Raji (cell line): ENCODE data around the gene KCNQ1.

Experiments used
- POLR2A ChIP-seq: IDR thresholded peaks from 2 replicates; pipeline ENCODE4 v1.6.1; 2011; ENCODE audit warnings: low read depth, low read length, control low read depth; ENCODE audit not compliant: insufficient read depth

KCNQ1 gene

GRCh38 chr11:2721210-2721916 is 276.6 kb downstream of the KCNQ1 start:
- TF ChIP-seq POLR2A, result no peak

- no peak for TF ChIP-seq POLR2A
Observed at GRCh38 chr11:2722955-2723354, 278.1 kb downstream of the KCNQ1 start.

DNA sequence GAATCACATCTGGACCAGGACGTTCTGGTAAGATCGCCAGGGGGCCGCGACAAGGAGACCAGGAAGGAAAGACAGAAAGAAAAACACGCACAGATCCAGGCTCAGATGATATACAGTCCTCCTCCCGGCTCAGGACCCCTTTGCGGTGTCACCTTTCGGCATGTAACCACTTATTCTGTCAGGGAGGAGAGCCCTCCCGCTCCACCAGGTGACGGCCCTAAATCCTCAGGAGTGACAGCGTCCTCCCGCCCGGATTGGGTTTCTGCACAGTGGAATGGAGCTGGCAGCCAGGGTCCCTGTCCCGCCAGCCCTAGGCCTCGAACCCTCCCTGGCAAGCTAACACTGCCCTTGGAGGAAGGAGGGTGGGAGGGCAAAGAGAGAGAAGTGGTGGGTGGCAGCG is 279.3 kb downstream of the KCNQ1 start:
- TF ChIP-seq POLR2A, result no peak

DNA sequence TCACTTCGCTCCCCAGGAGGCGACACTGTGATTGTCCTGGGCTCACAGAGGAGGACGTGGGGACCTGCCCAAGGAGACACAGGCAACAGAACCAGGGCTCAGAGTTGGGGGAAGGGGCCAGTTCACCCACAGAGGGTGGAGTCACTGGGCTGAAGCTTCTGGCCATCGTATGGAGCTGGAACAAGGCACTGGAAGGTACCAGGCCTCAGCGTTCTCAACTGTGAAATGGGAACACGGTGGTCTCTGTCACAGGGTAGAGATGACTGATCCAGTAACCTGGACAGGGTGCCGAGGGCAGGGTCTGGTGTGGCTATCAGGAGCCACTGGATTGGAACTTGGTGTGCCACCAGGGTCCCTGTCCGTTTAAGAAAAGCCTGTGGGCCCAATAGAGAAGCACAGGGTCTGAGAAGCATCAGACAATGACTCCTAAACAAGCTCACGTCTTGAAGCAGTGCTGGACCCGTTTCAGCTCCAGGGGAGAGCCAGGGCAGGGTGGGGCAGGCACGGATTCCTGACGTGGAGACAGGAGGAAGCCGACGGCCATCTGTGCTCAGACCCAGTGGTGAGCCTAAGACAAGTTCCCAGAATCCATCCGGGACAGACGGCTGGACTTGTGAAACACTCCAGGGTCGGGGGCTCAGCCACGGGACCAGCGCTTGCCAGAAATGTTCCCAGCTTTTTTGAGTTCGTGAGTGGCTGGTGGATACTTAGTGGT is 280.0 kb downstream of the KCNQ1 start:
- no peak for TF ChIP-seq POLR2A

DNA sequence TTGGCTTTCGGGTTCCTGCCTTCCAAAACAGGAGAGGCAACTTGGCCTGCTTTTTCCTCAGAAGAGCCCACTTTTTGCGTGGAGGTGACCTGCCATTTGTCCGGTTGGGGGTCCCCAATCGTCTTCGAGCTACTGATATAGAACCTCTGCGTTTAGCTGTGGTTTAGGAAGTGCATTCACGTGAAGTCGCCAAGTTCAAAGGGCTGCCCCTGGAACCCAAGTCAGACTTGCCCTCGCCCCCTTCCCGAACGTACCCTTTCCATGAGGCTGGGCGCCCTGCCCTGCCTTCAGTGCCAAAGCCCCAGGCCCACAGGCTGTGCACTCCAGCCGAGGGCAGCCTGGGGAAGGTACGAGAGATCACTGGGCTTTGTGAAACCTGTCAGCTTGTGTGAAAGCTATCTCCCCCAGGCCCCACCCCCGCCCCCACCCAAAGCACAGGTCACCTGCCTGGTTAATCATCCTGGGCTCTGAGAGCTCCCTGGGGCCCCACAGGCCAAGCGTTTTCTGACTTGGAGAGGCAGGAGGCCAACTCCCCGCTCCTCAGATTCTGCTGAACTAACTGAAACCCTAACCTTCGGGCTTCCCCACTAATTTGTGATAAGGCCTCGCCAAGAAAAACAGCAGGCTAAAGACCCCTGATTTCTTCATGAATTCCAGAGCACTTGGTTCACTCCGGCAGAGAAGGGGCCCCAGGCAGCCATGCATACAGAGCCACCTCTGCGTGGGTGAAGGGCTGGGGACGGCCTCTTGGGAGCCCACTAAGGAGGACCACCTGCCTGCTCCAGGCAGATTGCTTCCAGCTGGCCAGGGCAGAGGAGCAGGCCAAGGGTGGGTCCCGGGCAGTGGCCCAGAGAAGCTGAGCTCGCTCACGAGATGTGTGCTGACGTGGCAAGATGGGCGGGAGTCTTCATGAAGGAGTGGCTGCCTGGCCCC is 280.8 kb downstream of the KCNQ1 start:
- TF ChIP-seq POLR2A, result no peak

DNA sequence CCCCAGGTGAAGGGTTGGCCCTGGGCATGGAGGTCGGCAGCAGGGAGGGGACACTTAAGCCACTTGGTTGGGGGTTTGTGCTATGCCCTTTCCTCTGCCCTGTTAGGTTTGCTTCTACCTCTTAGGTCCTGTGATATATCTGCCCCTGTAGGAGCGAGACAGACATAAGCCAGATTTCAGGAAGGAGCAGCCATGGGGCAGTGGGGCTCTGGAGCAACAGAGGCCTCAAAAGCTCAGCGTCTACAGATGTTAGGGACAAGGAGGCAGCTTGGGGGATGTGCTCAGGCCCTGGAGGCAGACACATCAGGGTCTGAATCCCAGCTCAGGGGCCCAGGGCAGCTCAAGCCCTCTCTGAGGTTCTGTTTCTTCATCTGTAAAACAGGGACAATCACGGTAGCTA is 282.2 kb downstream of the KCNQ1 start:
- TF ChIP-seq POLR2A, result no peak

DNA sequence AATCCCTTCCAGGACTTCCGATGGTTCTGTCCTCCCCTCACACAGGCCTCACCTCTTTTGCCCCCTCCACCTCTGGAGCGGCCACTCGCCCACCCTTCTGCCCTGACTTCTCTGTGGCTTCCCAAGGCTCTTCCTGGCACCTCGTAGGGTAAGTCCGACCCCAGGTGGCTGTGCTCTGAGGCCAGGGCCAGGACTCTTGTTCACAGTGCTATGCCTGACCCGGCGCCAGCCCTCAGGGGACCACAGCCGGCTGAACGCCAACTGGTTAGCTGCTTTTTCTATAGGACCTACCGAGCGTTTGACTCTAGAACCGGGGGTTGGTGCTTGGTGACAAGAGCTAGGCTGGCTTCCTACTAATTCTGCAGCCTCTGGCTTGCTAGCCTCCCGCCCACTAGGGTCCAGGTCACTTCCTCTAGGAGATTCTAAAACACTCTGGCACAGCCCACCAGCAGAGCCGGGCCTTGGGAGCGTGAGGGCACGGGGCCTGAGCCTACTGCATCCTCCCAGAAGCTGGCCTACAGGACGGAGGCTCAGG is 283.4 kb downstream of the KCNQ1 start:
- no peak for TF ChIP-seq POLR2A

DNA sequence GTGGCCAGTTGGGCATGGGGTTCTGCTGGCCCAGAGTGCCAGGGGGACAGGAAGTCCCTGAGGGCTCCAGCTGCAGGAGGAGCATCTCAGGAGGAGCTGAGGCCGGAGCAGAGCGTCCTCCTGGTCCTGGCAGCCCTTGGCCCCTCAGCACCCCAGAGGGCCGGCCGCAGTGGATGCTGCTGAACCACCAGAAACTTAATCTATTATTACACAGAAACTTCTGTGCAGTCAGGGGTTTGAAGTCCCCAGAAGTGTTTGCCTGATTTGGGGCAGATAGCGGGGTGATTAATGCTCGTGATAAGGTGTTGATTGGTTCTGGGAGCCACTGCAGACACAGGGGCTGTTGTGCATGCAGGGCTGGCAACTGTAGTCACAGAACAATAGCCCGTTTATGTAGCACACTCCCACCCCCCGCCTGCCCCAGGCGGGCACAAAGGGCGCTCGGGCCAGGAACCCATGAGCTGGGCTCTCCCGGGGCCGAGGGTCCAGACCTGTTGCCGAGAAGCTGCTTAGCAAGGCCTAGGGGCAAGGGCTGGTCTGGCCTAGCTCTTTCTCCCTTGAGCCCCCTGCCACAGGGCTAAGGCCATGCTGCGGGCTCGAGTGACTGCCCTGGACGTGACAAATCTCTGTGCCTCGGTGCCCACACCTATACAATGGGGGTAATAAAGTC is 284.0 kb downstream of the KCNQ1 start:
- no peak for TF ChIP-seq POLR2A

DNA sequence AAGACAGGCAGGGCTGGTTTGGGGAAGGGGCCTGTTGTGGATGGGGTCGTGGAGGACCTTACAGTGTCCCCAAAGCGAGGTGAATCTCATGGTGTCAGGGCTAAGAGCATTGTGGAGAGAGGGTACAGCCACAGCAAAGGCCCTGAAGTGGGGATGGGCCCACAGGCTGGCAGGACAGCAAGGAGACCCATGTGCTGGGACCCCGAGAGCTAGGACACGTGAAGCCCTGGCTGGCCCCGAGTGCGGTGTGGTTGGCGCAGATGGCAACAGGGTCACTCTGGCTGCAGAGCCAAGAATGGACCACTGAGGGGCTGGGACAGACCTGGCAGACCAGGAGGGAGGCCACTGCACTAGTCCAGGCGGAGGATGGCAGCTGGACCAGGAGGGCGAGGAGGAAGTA is 285.0 kb downstream of the KCNQ1 start:
- TF ChIP-seq POLR2A, result no peak

DNA sequence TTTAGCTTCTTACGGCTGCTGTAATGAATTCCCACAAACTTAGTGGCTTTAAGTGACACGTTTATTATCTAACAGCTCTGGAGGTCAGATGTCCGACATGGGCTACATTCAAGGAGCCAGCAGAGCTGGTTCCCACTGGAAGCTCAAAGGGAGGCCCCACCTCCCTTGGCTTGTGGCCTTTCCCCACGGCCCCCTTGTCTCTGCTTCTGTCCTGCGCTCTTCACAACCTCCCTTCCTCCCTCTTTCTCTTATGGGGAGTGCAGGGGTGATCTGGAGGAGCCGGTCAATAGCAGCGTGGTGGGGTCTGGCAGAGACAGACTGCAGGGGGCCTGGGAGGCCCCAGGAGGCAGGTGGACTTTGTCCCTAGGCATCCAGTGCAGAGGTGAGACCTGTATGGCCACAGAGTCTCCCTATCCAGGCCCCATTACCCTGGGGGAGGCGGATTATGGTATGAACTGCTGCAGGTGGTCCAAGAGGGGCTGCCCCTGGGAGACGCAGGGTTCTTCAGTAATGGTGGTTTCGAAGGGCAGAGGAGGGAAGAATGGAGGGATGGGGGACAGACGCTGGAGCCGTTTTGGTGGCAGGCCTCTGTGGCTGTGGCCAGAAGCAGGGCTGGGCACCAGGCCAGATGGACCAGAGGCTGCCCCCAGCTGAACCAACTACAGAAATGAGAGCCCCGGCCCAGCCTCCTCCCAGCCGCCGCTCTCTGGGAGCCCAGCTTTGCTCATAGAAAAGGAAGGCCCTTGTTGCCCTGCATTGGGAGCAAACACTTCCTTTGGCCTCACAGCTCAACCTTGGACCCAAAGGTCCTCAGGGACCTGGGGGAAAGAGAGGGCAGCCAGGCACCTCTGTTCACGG is 285.7 kb downstream of the KCNQ1 start:
- TF ChIP-seq POLR2A, result no peak

DNA sequence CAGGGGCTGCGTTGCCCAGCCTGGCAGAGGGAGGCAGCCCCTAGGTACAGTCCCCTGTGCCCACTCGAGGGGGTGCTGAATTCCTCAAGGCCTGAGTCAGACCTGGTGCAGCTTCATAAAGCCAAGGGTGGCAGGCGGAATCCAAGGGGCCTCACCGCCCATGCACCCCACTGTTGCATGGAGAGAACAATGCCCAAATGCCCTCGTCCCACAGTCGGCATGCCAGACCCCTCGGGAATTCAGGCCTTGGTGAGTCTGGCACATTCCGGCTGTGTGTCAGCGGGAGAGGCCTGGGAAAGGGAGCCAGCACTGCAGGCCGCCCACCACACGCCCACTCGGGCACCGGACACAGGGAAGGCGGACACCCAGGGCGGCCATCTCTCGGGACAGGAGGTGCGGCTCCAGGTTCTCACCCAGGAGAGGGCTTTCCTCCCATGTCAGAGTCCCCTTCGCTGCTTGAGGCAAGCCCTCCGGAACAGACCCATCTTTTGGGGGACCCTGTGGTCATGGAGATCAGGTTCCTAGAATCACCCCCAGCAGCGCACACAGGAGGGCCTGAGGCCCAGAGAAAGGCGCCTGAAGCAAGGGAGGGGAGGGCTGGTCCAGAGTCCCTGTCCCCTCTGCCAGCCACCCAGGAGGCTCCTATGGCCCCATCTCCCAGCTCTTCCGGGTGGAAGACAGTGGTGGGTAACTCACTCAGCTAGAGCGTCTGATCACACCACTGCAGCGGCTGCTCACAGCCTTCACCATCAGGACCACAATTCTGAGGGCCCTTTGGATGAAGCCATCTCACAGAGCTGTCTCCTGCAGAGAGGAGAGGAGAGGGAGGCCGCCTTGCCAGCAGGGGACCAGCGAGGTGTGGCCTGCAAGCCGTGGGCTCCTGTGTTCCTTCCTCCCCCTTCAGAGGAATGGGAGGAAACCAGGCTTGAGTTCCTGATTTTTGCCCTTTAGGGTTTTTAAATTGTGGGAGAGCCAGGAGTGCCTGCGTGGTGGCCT is 286.6 kb downstream of the KCNQ1 start:
- no peak for TF ChIP-seq POLR2A

DNA sequence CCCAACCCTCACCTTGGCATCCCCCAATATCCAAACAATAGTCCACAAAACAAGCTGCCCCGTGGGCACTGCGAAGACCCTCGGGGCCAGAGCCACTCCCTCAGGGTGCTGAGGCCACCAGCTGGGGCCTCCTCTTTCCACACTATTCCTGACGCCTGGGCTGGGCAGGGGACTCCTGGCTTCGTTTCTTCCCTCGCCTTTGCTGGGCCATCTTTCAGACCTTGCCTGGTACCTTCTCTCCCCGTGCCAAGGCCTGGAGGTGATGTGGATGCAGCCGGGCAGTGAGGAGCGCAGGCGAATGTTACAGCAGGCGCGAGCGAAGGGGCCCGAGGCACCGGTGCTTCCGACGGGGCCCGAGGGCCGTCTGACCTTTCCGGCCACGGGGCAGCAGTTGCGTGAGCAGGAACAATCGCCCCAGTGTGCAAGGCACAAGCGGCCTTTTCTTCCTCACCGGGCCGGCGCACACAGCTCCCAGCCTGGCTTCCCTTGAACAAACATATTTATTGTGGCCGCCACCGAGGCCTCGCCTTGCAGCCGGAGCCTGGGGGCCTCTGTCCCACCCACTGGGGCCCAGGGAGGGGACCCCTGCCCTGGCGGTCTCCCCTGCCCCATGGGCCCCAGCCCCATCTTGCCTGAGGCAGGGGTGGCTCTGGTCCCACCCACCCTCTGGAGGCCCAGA is 287.6 kb downstream of the KCNQ1 start:
- no peak for TF ChIP-seq POLR2A

DNA sequence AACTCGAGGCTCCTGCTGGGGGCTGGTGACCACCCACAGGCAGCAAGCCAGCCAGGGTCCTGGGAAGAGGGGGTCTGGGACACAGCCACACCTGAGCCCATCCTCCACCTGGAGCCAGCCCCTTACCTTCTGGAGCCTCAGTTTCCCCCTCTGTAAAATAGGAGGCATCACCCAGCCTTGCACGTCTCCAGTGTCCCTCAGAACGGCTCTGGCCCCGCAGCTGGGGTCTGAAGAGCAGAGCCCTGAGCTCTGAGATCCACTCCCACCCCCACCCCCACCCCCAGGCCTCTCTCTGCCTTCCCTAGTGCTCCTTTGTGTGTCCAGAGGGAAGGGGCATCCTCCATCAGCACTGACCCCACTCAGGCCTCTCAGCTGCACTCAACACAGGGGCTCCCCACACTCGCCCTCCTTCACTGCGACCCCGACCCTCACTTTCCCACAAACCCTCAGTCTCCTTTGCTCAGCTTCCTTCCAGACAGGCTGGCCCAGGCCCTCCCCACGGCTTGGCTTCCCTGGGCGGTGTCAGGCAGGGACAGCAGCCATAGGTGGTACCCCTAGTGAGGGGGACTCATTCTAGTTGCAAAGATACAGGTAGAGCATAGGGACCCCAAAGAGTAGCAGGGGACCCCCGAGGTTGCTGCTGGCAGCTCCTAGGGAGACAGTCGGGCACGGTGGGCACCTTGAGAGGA is 288.3 kb downstream of the KCNQ1 start:
- no peak for TF ChIP-seq POLR2A
